SK-N-MC (cell line): ENCODE results near the gene ADRM1.

Experiments
- DNase-seq: peaks from one replicate; pipeline ENCODE4 v3.0.0-alpha.2; 2011; ENCODE audit warnings: low read depth, low spot score
- H3K27ac ChIP-seq: fragments of 200-600 bp; sonication (generic); 2 replicates; pipeline ENCODE4 v1.5.1; 2016; ENCODE audit warnings: mixed run types
- H3K36me3 ChIP-seq: fragments of 200-600 bp; sonication (generic); 2 replicates; pipeline ENCODE4 v1.6.1; 2017; ENCODE audit warnings: antibody characterized with exemption, low read length, mixed read lengths; ENCODE audit not compliant: insufficient read depth
- H3K4me3 ChIP-seq: fragments of 200-600 bp; sonication (generic); 2 replicates; pipeline ENCODE4 v1.5.1; 2016
- H3K9ac ChIP-seq: fragments of 200-600 bp; sonication (generic); 2 replicates; pipeline ENCODE4 v1.8.0; 2017; ENCODE audit warnings: mixed run types, mixed read lengths; ENCODE audit not compliant: insufficient read length
- H3K9me3 ChIP-seq: fragments of 200-600 bp; sonication (generic); 2 replicates; pipeline ENCODE4 v1.6.1; 2017; ENCODE audit warnings: low read depth, mild to moderate bottlenecking, antibody characterized with exemption, low read length, moderate library complexity, mixed read lengths
- EZH2 ChIP-seq: fragments of 200-600 bp; sonication (generic); IDR thresholded peaks from one replicate; pipeline ENCODE4 v1.6.1; 2017; ENCODE audit warnings: antibody characterized with exemption
- FOXP2 ChIP-seq: optimal IDR thresholded peaks from 2 replicates; pipeline ENCODE3; 2011; ENCODE audit warnings: mild to moderate bottlenecking, moderate library complexity; ENCODE audit not compliant: insufficient read depth; ENCODE audit errors: extremely low read length, control extremely low read depth
- POLR2AphosphoS5 ChIP-seq: IDR thresholded peaks from 2 replicates; pipeline ENCODE4 v1.6.1; 2012; ENCODE audit warnings: mild to moderate bottlenecking, low read depth, low read length, borderline replicate concordance

ADRM1 gene

GRCh38 chr20:62272200-62272599 is 30.6 kb upstream of the ADRM1 start:
- no peaks in the 10 kb centered on the region for H3K9me3 ChIP-seq
- no peak overlapping the region for H3K27ac ChIP-seq
- TF ChIP-seq EZH2: no peak
- H3K9ac ChIP-seq: no peak overlapping the region
- H3K4me3 ChIP-seq: no peak overlapping the region
- H3K36me3 ChIP-seq: no peaks in the 10 kb centered on the region
- no peak for DNase-seq

GRCh38 chr20:62273416-62273815 is 29.4 kb upstream of the ADRM1 start:
- no peaks in the 10 kb centered on the region for H3K9me3 ChIP-seq
- H3K36me3 ChIP-seq: no peaks in the 10 kb centered on the region

GRCh38 chr20:62274332-62274950 is 28.4 kb upstream of the ADRM1 start:
- no peak for DNase-seq
- TF ChIP-seq FOXP2: no peak
- no peak for TF ChIP-seq EZH2
- TF ChIP-seq POLR2AphosphoS5: no peak

More at GRCh38 chr20:62273416-62273815, 29.4 kb upstream of the ADRM1 start:
- TF ChIP-seq EZH2 (no peak), POLR2AphosphoS5 (no peak), FOXP2 (no peak)
- H3K27ac ChIP-seq: no peak overlapping the region
- H3K9ac ChIP-seq: no peak overlapping the region
- H3K4me3 ChIP-seq: no peak overlapping the region
- DNase-seq: no peak

GRCh38 chr20:62275219-62275618 is 27.6 kb upstream of the ADRM1 start:
- Histone ChIP-seq H3K4me3 (no peak overlapping the region), H3K27ac (no peak overlapping the region), H3K36me3 (no peaks in the 10 kb centered on the region; the same call in 1 of the 2 replicates), H3K9me3 (no peaks in the 10 kb centered on the region), H3K9ac (no peak overlapping the region)
- no peak for DNase-seq
- TF ChIP-seq POLR2AphosphoS5 (no peak), FOXP2 (no peak), EZH2 (no peak)

More at GRCh38 chr20:62274332-62274950, 28.4 kb upstream of the ADRM1 start:
- H3K36me3 ChIP-seq: no peaks in the 10 kb centered on the region; the same call in 1 of the 2 replicates
- H3K9me3 ChIP-seq: no peaks in the 10 kb centered on the region
- no peak overlapping the region for H3K9ac ChIP-seq
- no peak overlapping the region for H3K4me3 ChIP-seq
- no peak overlapping the region for H3K27ac ChIP-seq

- Histone ChIP-seq H3K36me3 (no peaks in the 10 kb centered on the region; the same call in 1 of the 2 replicates), H3K9me3 (no peaks in the 10 kb centered on the region), H3K4me3 (no peak overlapping the region), H3K27ac (no peak overlapping the region), H3K9ac (no peak overlapping the region)
- no peak for DNase-seq
- no peak for TF ChIP-seq FOXP2
- TF ChIP-seq EZH2: no peak
- TF ChIP-seq POLR2AphosphoS5: no peak
These were observed 26.4 kb upstream of the ADRM1 start for GRCh38 chr20:62276439-62276838.

GRCh38 chr20:62277253-62277652 is 25.5 kb upstream of the ADRM1 start:
- no peak overlapping the region for H3K27ac ChIP-seq
- TF ChIP-seq EZH2: no peak
- TF ChIP-seq FOXP2: no peak
- no peak for TF ChIP-seq POLR2AphosphoS5
- no peak overlapping the region for H3K9ac ChIP-seq
- no peaks in the 10 kb centered on the region; the same call in 1 of the 2 replicates for H3K36me3 ChIP-seq
- no peak overlapping the region for H3K4me3 ChIP-seq
- no peaks in the 10 kb centered on the region for H3K9me3 ChIP-seq
- no peak for DNase-seq

GRCh38 chr20:62280303-62280702 is 22.5 kb upstream of the ADRM1 start:
- Histone ChIP-seq H3K4me3 (no peak overlapping the region), H3K9me3 (no peaks in the 10 kb centered on the region), H3K36me3 (no peaks in the 10 kb centered on the region; the same call in 1 of the 2 replicates), H3K9ac (no peak overlapping the region), H3K27ac (no peak overlapping the region)
- TF ChIP-seq EZH2 (no peak), FOXP2 (no peak), POLR2AphosphoS5 (no peak)
- DNase-seq: no peak

- DNase-seq: no peak
- no peak for TF ChIP-seq FOXP2
- no peak for TF ChIP-seq POLR2AphosphoS5
- TF ChIP-seq EZH2: no peak
- Histone ChIP-seq H3K9me3 (no peaks in the 10 kb centered on the region), H3K9ac (no peak overlapping the region), H3K27ac (no peak overlapping the region), H3K4me3 (no peak overlapping the region), H3K36me3 (no peaks in the 10 kb centered on the region; the same call in 1 of the 2 replicates)
These were observed 21.4 kb upstream of the ADRM1 start for GRCh38 chr20:62281161-62281933.
